ENCODE data around the gene NIPAL3. TPM values are rescaled to one million over a fixed set of nuclear protein-coding genes. Genes with fewer than 3 reads are reported as not detected.

NIPAL3 gene
- 18.6 TPM for total RNA-seq (ENCODE audit: unreplicated experiment)
- long read RNA-seq, partial matches to known transcripts, result 0 of 6 reads
- long read RNA-seq, other reads (novel, unspliced or antisense), result 3 of 6 reads

DNA sequence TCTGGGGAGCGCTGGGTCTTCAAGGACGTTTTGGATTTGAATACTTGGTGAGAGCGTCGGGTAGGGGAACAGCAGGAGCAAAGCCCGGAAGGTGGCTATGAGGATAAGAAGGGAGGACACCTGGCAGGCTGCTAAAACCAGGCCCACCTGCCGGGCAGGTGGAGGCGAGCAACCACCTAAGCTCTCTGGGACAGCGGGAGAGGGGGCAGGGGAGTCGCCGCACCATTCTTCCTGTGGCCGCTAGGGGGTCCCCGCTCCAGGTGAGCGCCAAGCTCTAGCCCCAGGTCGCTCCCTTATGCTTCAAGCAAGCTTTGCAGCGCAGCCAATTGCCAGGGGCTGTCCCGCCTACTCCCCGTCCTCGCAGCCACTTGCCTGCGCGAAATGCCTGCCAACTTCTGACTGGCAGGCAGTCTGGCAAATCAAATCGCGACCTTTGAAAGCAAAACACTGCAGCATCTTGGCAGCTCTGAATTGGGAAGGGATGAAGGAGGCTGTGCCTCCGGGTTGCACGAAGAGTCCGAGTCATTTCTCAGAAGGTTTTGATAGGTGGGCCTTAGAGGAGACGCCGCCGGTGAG is at the start of gene NIPAL3:
Gene NIPAL3 (plus strand): TSS at position 469 of the 576 bp plus-strand sequence. CDS start 3,746 bp downstream, outside the sequence.
- peak; percentile 98 for DNase-seq
- Mint-ChIP-seq H3K4me3 (ENCODE audit: unreplicated experiment) (peak within 1 kb of the TSS; percentile 98), H3K4me1 (ENCODE audit: low read depth, unreplicated experiment) (peaks cover 29% of the 10 kb centered on the region), H3K9me3 (ENCODE audit: unreplicated experiment) (peaks cover 1% of the 10 kb centered on the region), H3K27ac (ENCODE audit: unreplicated experiment) (peak within 1 kb of the TSS; percentile 78), H3K27me3 (ENCODE audit: unreplicated experiment) (no peaks in the 10 kb centered on the region), H3K36me3 (ENCODE audit: unreplicated experiment) (no peaks in the 10 kb centered on the region)
- TF ChIP-seq, protein P1, sequence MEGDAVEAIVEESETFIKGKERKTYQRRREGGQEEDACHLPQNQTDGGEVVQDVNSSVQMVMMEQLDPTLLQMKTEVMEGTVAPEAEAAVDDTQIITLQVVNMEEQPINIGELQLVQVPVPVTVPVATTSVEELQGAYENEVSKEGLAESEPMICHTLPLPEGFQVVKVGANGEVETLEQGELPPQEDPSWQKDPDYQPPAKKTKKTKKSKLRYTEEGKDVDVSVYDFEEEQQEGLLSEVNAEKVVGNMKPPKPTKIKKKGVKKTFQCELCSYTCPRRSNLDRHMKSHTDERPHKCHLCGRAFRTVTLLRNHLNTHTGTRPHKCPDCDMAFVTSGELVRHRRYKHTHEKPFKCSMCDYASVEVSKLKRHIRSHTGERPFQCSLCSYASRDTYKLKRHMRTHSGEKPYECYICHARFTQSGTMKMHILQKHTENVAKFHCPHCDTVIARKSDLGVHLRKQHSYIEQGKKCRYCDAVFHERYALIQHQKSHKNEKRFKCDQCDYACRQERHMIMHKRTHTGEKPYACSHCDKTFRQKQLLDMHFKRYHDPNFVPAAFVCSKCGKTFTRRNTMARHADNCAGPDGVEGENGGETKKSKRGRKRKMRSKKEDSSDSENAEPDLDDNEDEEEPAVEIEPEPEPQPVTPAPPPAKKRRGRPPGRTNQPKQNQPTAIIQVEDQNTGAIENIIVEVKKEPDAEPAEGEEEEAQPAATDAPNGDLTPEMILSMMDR (IDR thresholded peaks at IDR 0.05; ENCODE audit: partially characterized antibody, unreplicated experiment), result peak; percentile 93

DNA sequence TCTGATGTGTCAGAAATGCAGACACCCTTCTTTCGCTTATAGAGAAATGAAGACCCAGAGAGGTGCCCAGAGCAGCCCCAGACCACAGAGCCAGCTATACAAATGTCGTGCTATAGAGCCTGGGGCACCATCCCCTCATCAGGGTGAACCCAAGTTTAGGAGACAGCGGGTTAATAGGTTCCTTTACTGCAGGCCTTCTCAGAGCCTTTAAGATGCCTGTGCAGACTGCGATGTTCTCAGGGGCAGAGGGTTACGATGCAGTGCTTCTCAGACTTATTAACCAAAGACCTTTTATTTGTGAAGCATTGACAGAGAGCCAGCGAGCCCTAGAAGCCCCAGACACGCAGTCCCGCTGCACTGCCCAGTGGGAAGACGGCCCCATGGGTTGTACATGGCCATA is 48.9 kb upstream of the NIPAL3 start:
- Mint-ChIP-seq H3K4me3 (ENCODE audit: unreplicated experiment) (no peak overlapping the region), H3K27ac (ENCODE audit: unreplicated experiment) (no peak overlapping the region), H3K27me3 (ENCODE audit: unreplicated experiment) (peaks cover 2% of the 10 kb centered on the region), H3K36me3 (ENCODE audit: unreplicated experiment) (no peaks in the 10 kb centered on the region), H3K9me3 (ENCODE audit: unreplicated experiment) (no peaks in the 10 kb centered on the region), H3K4me1 (ENCODE audit: low read depth, unreplicated experiment) (peaks cover 17% of the 10 kb centered on the region)
- TF ChIP-seq, protein P1 (IDR thresholded peaks at IDR 0.05; ENCODE audit: partially characterized antibody, unreplicated experiment), result no peak
- no peak for DNase-seq

GRCh38 chr1:24369199-24369598 is 46.4 kb upstream of the NIPAL3 start:
- H3K9me3 Mint-ChIP-seq (ENCODE audit: unreplicated experiment), result no peaks in the 10 kb centered on the region
- H3K27ac Mint-ChIP-seq (ENCODE audit: unreplicated experiment), result no peak overlapping the region

GRCh38 chr1:24369801-24370200 is 45.8 kb upstream of the NIPAL3 start:
- H3K27ac Mint-ChIP-seq (ENCODE audit: unreplicated experiment), result no peak overlapping the region
- H3K4me3 Mint-ChIP-seq (ENCODE audit: unreplicated experiment), result no peak overlapping the region
- H3K4me1 Mint-ChIP-seq (ENCODE audit: low read depth, unreplicated experiment), result peaks cover 12% of the 10 kb centered on the region
- no peaks in the 10 kb centered on the region for H3K36me3 Mint-ChIP-seq (ENCODE audit: unreplicated experiment)
- H3K27me3 Mint-ChIP-seq (ENCODE audit: unreplicated experiment), result peaks cover under 1% of the 10 kb centered on the region
- no peak for DNase-seq
- H3K9me3 Mint-ChIP-seq (ENCODE audit: unreplicated experiment), result no peaks in the 10 kb centered on the region
- TF ChIP-seq, protein P1 (IDR thresholded peaks at IDR 0.05; ENCODE audit: partially characterized antibody, unreplicated experiment), result no peak

More at GRCh38 chr1:24369199-24369598, 46.4 kb upstream of the NIPAL3 start:
- peaks cover 14% of the 10 kb centered on the region for H3K4me1 Mint-ChIP-seq (ENCODE audit: low read depth, unreplicated experiment)
- DNase-seq, result no peak
- H3K27me3 Mint-ChIP-seq (ENCODE audit: unreplicated experiment), result peaks cover 2% of the 10 kb centered on the region
- TF ChIP-seq, protein P1 (IDR thresholded peaks at IDR 0.05; ENCODE audit: partially characterized antibody, unreplicated experiment), result no peak
- H3K4me3 Mint-ChIP-seq (ENCODE audit: unreplicated experiment), result no peak overlapping the region
- no peaks in the 10 kb centered on the region for H3K36me3 Mint-ChIP-seq (ENCODE audit: unreplicated experiment)

- Mint-ChIP-seq H3K36me3 (ENCODE audit: unreplicated experiment) (no peaks in the 10 kb centered on the region), H3K9me3 (ENCODE audit: unreplicated experiment) (no peaks in the 10 kb centered on the region), H3K27ac (ENCODE audit: unreplicated experiment) (no peak overlapping the region), H3K4me1 (ENCODE audit: low read depth, unreplicated experiment) (peaks cover 10% of the 10 kb centered on the region), H3K27me3 (ENCODE audit: unreplicated experiment) (peaks cover 4% of the 10 kb centered on the region), H3K4me3 (ENCODE audit: unreplicated experiment) (no peak overlapping the region)
- DNase-seq, result no peak
- TF ChIP-seq, protein P1 (IDR thresholded peaks at IDR 0.05; ENCODE audit: partially characterized antibody, unreplicated experiment), result no peak
Observed at GRCh38 chr1:24373044-24373443, 42.6 kb upstream of the NIPAL3 start.

All from glutamatergic neuron (in vitro differentiated cells).